Liver (tissue), 9 donors: ENCODE data around the gene TLE2. TPM values are rescaled to one million over a fixed set of nuclear protein-coding genes. Genes with fewer than 3 reads are reported as not detected.
"Not testable (repeated sequence)": the region's sequence is repeated elsewhere in the genome, so short reads cannot be mapped to it uniquely, and the experiment has no call there.

Experiments used
- DNase-seq: peaks from one replicate; pipeline ENCODE4 v3.0.0-alpha.2; 2017; ENCODE audit warnings: low spot score
- H3K27ac ChIP-seq, 2 donors: one replicate each; pipeline ENCODE4 v1.7.0; 2013; ENCODE audit warnings: inconsistent platforms in 2 of 2, low read length in 2 of 2, control low read depth in 1 of 2, low read depth in 1 of 2, mild to moderate bottlenecking in 1 of 2
- H3K27me3 ChIP-seq, 4 donors: one replicate each; pipeline versions ENCODE4 v1.6.1 to v1.7.0; 2013; ENCODE audit warnings: low read length in 3 of 4, inconsistent platforms in 1 of 4, mild to moderate bottlenecking in 1 of 4, moderate library complexity in 1 of 4; ENCODE audit not compliant: control insufficient read depth in 4 of 4, insufficient read depth in 4 of 4
- H3K36me3 ChIP-seq, 4 donors: one replicate each; pipeline versions ENCODE4 v1.6.1 to v1.7.0; 2013; ENCODE audit warnings: low read length in 3 of 4, mild to moderate bottlenecking in 3 of 4, low read depth in 1 of 4, moderate library complexity in 1 of 4; ENCODE audit not compliant: control insufficient read depth in 4 of 4, insufficient read depth in 3 of 4
- H3K4me1 ChIP-seq, 4 donors: one replicate each; pipeline versions ENCODE4 v1.6.1 to v1.7.0; 2013; ENCODE audit warnings: low read length in 3 of 4, mild to moderate bottlenecking in 3 of 4, moderate library complexity in 1 of 4; ENCODE audit not compliant: control insufficient read depth in 4 of 4, insufficient read depth in 4 of 4
- H3K4me3 ChIP-seq, 3 donors: one replicate each; pipeline versions ENCODE4 v1.6.1 to v1.7.0; 2013; ENCODE audit warnings: low read length in 3 of 3, control low read depth in 1 of 3, low read depth in 1 of 3, mild to moderate bottlenecking in 1 of 3
- H3K9ac ChIP-seq, 2 donors: one replicate each; pipeline ENCODE4 v1.7.0; 2013; ENCODE audit warnings: low read length in 2 of 2, mild to moderate bottlenecking in 2 of 2, moderate library complexity in 2 of 2, control low read depth in 1 of 2, low read depth in 1 of 2
- H3K9me3 ChIP-seq, 4 donors: one replicate each; pipeline versions ENCODE4 v1.6.1 to v1.7.0; 2013; ENCODE audit warnings: low read length in 3 of 4; ENCODE audit not compliant: control insufficient read depth in 4 of 4
- EGR1 ChIP-seq, 2 donors: IDR thresholded peaks; 2 replicates each; pipeline ENCODE4 v1.6.1; 2016 to 2018; ENCODE audit warnings: antibody characterized with exemption in 2 of 2, low read depth in 2 of 2
- FOXA1 ChIP-seq: IDR thresholded peaks from 2 replicates; pipeline ENCODE4 v1.6.1; 2016; ENCODE audit warnings: antibody characterized with exemption
- FOXA2 ChIP-seq: IDR thresholded peaks from 2 replicates; pipeline ENCODE4 v1.6.1; 2016; ENCODE audit warnings: antibody characterized with exemption
- GABPA ChIP-seq, 2 donors: IDR thresholded peaks in 1 of 2; conservative IDR thresholded peaks in 1 of 2; 2 replicates each; pipeline ENCODE4 v1.6.1; 2016; ENCODE audit warnings: antibody characterized with exemption in 2 of 2, mild to moderate bottlenecking in 1 of 2, moderate library complexity in 1 of 2
- HNF4A ChIP-seq, 2 donors: conservative IDR thresholded peaks; 2 replicates each; pipeline ENCODE4 v1.6.1; 2016; ENCODE audit warnings: antibody characterized with exemption in 2 of 2, mild to moderate bottlenecking in 2 of 2
- HNF4G ChIP-seq: IDR thresholded peaks from 2 replicates; pipeline ENCODE4 v1.6.1; 2016; ENCODE audit warnings: antibody characterized with exemption
- JUND ChIP-seq, 2 donors: IDR thresholded peaks; 2 replicates each; pipeline ENCODE4 v1.6.1; 2016; ENCODE audit warnings: antibody characterized with exemption in 2 of 2
- NR2F2 ChIP-seq: IDR thresholded peaks from 2 replicates; pipeline ENCODE4 v1.6.1; 2016; ENCODE audit warnings: antibody characterized with exemption
- RAD21 ChIP-seq, 2 donors: IDR thresholded peaks; 2 replicates each; pipeline ENCODE4 v1.6.1; 2016; ENCODE audit warnings: antibody characterized with exemption in 2 of 2, mild to moderate bottlenecking in 2 of 2
- RXRA ChIP-seq, 2 donors: IDR thresholded peaks; 2 replicates each; pipeline ENCODE4 v1.6.1; 2017 to 2018; ENCODE audit warnings: antibody characterized with exemption in 2 of 2, mild to moderate bottlenecking in 1 of 2
- SP1 ChIP-seq: IDR thresholded peaks from 2 replicates; pipeline ENCODE4 v1.6.1; 2018; ENCODE audit warnings: antibody characterized with exemption, mild to moderate bottlenecking
- TAF1 ChIP-seq: conservative IDR thresholded peaks from 2 replicates; pipeline ENCODE4 v1.6.1; 2016; ENCODE audit warnings: antibody characterized with exemption, mild to moderate bottlenecking
- YY1 ChIP-seq: IDR thresholded peaks from 2 replicates; pipeline ENCODE4 v1.6.1; 2016; ENCODE audit warnings: antibody characterized with exemption, mild to moderate bottlenecking
- WGBS: extraction: QIAGEN DNeasy Blood & Tissue Kit; methylation state at CpG from one replicate; pipeline ENCODE4 v1.1.7; 2013; 5-methylcytosine and 5-hydroxymethylcytosine counted together
- polyA plus RNA-seq, 2 donors: library from polyadenylated mRNA; stranded (reverse) in 1 of 2; unstranded in 1 of 2; fragments of 200-250 nt in 1 of 2; fragments of >200 nt in 1 of 2; fragmentation: Nextera tagmentation in 1 of 2; extraction: Ambion mirVana in 1 of 2; gene quantifications; one replicate each; pipeline versions ENCODE4 v1.2.1 to v1.2.3, GENCODE V29; 2013 to 2015
- total RNA-seq, 2 donors: library from RNA; depleted of rRNA; stranded (reverse); fragments of >200 nt; gene quantifications; one replicate each; pipeline ENCODE4 v1.2.3, GENCODE V29; 2014
- TF ChIP-seq, protein P1 (sequence below): fragments of 150-350 bp; IDR thresholded peaks from 2 replicates; pipeline ENCODE4 v1.5.1; 2017; ENCODE audit warnings: improper control_type of control experiment, low read depth, low read length; ENCODE audit not compliant: missing input control
- TF ChIP-seq, protein P2 (sequence below): IDR thresholded peaks from 2 replicates; pipeline ENCODE4 v1.6.1; 2016; ENCODE audit warnings: antibody characterized with exemption
- TF ChIP-seq, protein P3 (sequence below): IDR thresholded peaks from 2 replicates; pipeline ENCODE4 v1.6.1; 2016; ENCODE audit warnings: antibody characterized with exemption, mild to moderate bottlenecking
- donor health status: healthy.
- donor health status: healthy.
- donor health status: healthy.
- donor health status: healthy.
- donor health status: healthy.

The TLE2 gene
- total and polyA plus RNA-seq, 4 donors, result 3.6 to 9.3 (median 5.8) TPM

DNA sequence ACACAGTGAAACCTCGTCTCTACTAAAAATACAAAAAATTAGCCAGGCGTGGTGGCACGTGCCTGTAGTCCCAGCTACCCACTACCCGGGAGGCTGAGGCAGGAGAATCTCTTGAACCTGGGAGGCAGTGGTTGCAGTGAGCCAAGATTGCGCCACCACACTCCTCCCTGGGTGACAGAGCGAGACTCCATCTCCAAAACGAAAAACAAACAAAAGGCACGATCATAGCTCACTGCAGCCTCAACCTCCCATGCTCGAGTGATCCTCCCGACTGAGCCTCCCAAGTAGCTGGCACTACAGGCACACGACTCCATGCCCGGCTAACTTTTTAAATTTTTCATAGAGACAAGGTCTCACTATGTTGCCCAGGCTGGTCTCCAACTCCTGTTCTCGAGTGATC is 17.0 kb downstream of the TLE2 start:
- peaks cover 0 to 18% (median 2%) of the 10 kb centered on the region in 4 donors for H3K36me3 ChIP-seq
- WGBS, result 90% methylated on average over 13 of the region's 13 CpGs

DNA sequence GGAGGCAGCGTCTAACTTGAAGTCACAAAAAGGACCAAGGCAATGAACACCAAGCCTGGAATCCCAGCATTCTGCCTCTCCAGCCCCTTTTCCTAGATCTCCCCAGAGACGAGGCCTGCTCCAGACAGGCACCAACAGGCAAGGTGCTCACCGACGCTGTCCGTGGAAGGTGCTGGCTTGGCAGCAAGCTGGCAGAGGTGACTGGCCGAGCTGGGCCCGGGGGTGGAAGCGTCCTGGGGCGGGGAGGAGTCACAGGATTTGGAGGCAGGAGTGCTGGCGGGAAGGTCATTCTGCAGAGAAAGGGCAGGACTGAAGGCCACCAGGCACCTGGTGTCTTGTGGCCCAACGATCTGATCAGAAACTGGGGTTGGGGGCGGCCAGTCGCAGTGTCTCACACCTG is 18.2 kb downstream of the TLE2 start:
- WGBS, result 91% methylated on average over 13 of the region's 13 CpGs
- no peak for DNase-seq
- TF ChIP-seq EGR1 (IDR thresholded peaks at IDR 0.05; ENCODE audit: low read depth in 2 of 2), result no peak
- TF ChIP-seq, protein P1, sequence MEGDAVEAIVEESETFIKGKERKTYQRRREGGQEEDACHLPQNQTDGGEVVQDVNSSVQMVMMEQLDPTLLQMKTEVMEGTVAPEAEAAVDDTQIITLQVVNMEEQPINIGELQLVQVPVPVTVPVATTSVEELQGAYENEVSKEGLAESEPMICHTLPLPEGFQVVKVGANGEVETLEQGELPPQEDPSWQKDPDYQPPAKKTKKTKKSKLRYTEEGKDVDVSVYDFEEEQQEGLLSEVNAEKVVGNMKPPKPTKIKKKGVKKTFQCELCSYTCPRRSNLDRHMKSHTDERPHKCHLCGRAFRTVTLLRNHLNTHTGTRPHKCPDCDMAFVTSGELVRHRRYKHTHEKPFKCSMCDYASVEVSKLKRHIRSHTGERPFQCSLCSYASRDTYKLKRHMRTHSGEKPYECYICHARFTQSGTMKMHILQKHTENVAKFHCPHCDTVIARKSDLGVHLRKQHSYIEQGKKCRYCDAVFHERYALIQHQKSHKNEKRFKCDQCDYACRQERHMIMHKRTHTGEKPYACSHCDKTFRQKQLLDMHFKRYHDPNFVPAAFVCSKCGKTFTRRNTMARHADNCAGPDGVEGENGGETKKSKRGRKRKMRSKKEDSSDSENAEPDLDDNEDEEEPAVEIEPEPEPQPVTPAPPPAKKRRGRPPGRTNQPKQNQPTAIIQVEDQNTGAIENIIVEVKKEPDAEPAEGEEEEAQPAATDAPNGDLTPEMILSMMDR, result no peak
- TF ChIP-seq, protein P2, sequence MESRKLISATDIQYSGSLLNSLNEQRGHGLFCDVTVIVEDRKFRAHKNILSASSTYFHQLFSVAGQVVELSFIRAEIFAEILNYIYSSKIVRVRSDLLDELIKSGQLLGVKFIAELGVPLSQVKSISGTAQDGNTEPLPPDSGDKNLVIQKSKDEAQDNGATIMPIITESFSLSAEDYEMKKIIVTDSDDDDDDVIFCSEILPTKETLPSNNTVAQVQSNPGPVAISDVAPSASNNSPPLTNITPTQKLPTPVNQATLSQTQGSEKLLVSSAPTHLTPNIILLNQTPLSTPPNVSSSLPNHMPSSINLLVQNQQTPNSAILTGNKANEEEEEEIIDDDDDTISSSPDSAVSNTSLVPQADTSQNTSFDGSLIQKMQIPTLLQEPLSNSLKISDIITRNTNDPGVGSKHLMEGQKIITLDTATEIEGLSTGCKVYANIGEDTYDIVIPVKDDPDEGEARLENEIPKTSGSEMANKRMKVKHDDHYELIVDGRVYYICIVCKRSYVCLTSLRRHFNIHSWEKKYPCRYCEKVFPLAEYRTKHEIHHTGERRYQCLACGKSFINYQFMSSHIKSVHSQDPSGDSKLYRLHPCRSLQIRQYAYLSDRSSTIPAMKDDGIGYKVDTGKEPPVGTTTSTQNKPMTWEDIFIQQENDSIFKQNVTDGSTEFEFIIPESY, result no peak
- no peak for TF ChIP-seq GABPA (IDR thresholded peaks at IDR 0.05 in 1 of 2, conservative IDR thresholded peaks at IDR 0.05 in 1 of 2)
- TF ChIP-seq JUND (IDR thresholded peaks at IDR 0.05), result no peak
- no peak for TF ChIP-seq FOXA2
- Histone ChIP-seq H3K36me3 (peaks cover 0 to 18% (median 2%) of the 10 kb centered on the region in 4 donors), H3K4me3 (no peak overlapping the region), H3K27me3 (no peaks in the 10 kb centered on the region), H3K9ac (no peak overlapping the region), H3K9me3 (no peaks in the 10 kb centered on the region), H3K4me1 (no peaks in the 10 kb centered on the region), H3K27ac (no peak overlapping the region)

More for the DNA sequence above, 17.0 kb downstream of the TLE2 start:
- not testable (repeated sequence) for H3K4me1 ChIP-seq, H3K27ac ChIP-seq, DNase-seq, H3K9me3 ChIP-seq, H3K4me3 ChIP-seq, H3K9ac ChIP-seq, H3K27me3 ChIP-seq

DNA sequence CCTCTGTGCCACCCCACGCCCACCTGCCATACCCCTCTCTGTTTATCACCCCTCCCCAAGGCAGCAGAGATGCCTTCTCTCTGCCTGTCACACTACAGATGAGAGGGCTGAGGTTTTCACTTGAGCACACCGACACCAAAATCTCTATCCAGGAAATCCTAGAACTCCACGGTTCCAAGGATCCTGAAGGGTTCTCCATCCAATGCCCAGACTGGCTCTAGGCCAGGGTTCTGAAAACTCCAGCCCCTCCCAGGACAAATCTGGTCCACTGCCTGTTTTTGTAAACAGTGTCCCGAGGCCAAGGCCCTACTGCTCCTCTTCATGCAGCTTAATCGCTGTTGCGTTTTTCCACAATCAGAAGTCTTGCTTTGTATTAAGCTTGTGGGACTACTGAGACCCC is 20.1 kb downstream of the TLE2 start:
- Histone ChIP-seq H3K36me3 (peaks cover 0 to 19% (median 4%) of the 10 kb centered on the region in 4 donors), H3K27me3 (no peaks in the 10 kb centered on the region), H3K9me3 (no peaks in the 10 kb centered on the region), H3K9ac (no peak overlapping the region), H3K4me3 (no peak overlapping the region), H3K4me1 (no peaks in the 10 kb centered on the region), H3K27ac (no peak overlapping the region)
- 93% methylated on average over 6 of the region's 6 CpGs for WGBS
- no peak for DNase-seq
- TF ChIP-seq RAD21 (IDR thresholded peaks at IDR 0.05) (no peak), EGR1 (IDR thresholded peaks at IDR 0.05; ENCODE audit: low read depth in 2 of 2) (no peak), NR2F2 (no peak), HNF4G (no peak), FOXA2 (no peak), JUND (IDR thresholded peaks at IDR 0.05) (no peak), SP1 (no peak), HNF4A (conservative IDR thresholded peaks at IDR 0.05) (no peak), YY1 (no peak), RXRA (IDR thresholded peaks at IDR 0.05) (no peak), TAF1 (no peak), FOXA1 (no peak)
- TF ChIP-seq, protein P1, result no peak
- TF ChIP-seq, protein P3, sequence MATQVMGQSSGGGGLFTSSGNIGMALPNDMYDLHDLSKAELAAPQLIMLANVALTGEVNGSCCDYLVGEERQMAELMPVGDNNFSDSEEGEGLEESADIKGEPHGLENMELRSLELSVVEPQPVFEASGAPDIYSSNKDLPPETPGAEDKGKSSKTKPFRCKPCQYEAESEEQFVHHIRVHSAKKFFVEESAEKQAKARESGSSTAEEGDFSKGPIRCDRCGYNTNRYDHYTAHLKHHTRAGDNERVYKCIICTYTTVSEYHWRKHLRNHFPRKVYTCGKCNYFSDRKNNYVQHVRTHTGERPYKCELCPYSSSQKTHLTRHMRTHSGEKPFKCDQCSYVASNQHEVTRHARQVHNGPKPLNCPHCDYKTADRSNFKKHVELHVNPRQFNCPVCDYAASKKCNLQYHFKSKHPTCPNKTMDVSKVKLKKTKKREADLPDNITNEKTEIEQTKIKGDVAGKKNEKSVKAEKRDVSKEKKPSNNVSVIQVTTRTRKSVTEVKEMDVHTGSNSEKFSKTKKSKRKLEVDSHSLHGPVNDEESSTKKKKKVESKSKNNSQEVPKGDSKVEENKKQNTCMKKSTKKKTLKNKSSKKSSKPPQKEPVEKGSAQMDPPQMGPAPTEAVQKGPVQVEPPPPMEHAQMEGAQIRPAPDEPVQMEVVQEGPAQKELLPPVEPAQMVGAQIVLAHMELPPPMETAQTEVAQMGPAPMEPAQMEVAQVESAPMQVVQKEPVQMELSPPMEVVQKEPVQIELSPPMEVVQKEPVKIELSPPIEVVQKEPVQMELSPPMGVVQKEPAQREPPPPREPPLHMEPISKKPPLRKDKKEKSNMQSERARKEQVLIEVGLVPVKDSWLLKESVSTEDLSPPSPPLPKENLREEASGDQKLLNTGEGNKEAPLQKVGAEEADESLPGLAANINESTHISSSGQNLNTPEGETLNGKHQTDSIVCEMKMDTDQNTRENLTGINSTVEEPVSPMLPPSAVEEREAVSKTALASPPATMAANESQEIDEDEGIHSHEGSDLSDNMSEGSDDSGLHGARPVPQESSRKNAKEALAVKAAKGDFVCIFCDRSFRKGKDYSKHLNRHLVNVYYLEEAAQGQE, result no peak
- TF ChIP-seq, protein P2, result no peak
